Type B pancreatic cell (in vitro differentiated cells): ENCODE measurements around the gene TECR. TPM values are rescaled to one million over a fixed set of nuclear protein-coding genes. Genes with fewer than 3 reads are reported as not detected.

Experiments
- DNase-seq: peaks from one replicate; pipeline ENCODE4 v3.0.0; 2021; ENCODE audit warnings: mixed read lengths; ENCODE audit not compliant: unreplicated experiment; ENCODE audit errors: extremely low spot score
- H3K27ac Mint-ChIP-seq: 2 replicates; pipeline ENCODE4 v1.8.0; 2021; ENCODE audit warnings: mild to moderate bottlenecking, mixed read lengths
- H3K27me3 Mint-ChIP-seq: 2 replicates; pipeline ENCODE4 v1.8.0; 2021; ENCODE audit warnings: mixed read lengths
- H3K36me3 Mint-ChIP-seq: 2 replicates; pipeline ENCODE4 v1.8.0; 2021; ENCODE audit warnings: mixed read lengths
- H3K4me1 Mint-ChIP-seq: one replicate; pipeline ENCODE4 v1.8.0; 2021; ENCODE audit warnings: mixed read lengths; ENCODE audit not compliant: unreplicated experiment
- H3K4me3 Mint-ChIP-seq: 2 replicates; pipeline ENCODE4 v1.8.0; 2021; ENCODE audit warnings: mild to moderate bottlenecking, mixed read lengths
- H3K9me3 Mint-ChIP-seq: 2 replicates; pipeline ENCODE4 v1.8.0; 2021; ENCODE audit warnings: mixed read lengths
- CTCF ChIP-seq: fragments of 200-600 bp; sonication (generic); conservative IDR thresholded peaks from 2 replicates; pipeline ENCODE4 v1.5.0; 2021; ENCODE audit warnings: antibody characterized with exemption, mild to moderate bottlenecking
- total RNA-seq: library from RNA; stranded (reverse); gene quantifications from 2 replicates; pipeline ENCODE4 v1.2.1, GENCODE V29; 2021; ENCODE audit warnings: low replicate concordance

Gene TECR
- total RNA-seq, 1 donor from 2014 or later = 171 TPM

- no peak for DNase-seq
- no peaks in the 10 kb centered on the region for H3K9me3 Mint-ChIP-seq
- H3K27me3 Mint-ChIP-seq = no peaks in the 10 kb centered on the region
- H3K27ac Mint-ChIP-seq = no peak overlapping the region
- no peak overlapping the region for H3K4me3 Mint-ChIP-seq
- H3K36me3 Mint-ChIP-seq = no peaks in the 10 kb centered on the region
- no peak for TF ChIP-seq CTCF
- peaks cover 19% of the 10 kb centered on the region for H3K4me1 Mint-ChIP-seq
Measured at GRCh38 chr19:14558370-14559066, 29.1 kb downstream of the TECR start.

- no peak overlapping the region for H3K27ac Mint-ChIP-seq
- no peak overlapping the region for H3K4me3 Mint-ChIP-seq
- no peaks in the 10 kb centered on the region for H3K9me3 Mint-ChIP-seq
- peaks cover 3% of the 10 kb centered on the region for H3K36me3 Mint-ChIP-seq
- no peak for TF ChIP-seq CTCF
- H3K27me3 Mint-ChIP-seq = no peaks in the 10 kb centered on the region
- H3K4me1 Mint-ChIP-seq = peaks cover 15% of the 10 kb centered on the region
- no peak for DNase-seq
Measured at GRCh38 chr19:14559916-14560775, 30.8 kb downstream of the TECR start.

GRCh38 chr19:14560776-14561108 lies 31.3 kb downstream of the TECR start:
- Mint-ChIP-seq H3K4me1 (peaks cover 14% of the 10 kb centered on the region), H3K27ac (no peak overlapping the region), H3K27me3 (no peaks in the 10 kb centered on the region), H3K9me3 (no peaks in the 10 kb centered on the region), H3K4me3 (no peak overlapping the region), H3K36me3 (peaks cover 3% of the 10 kb centered on the region)
- no peak for DNase-seq
- TF ChIP-seq CTCF = no peak

- Mint-ChIP-seq H3K9me3 (no peaks in the 10 kb centered on the region), H3K27me3 (no peaks in the 10 kb centered on the region), H3K36me3 (peaks cover 3% of the 10 kb centered on the region), H3K4me3 (no peak overlapping the region), H3K27ac (no peak overlapping the region), H3K4me1 (peaks cover 9% of the 10 kb centered on the region)
- DNase-seq = no peak
- TF ChIP-seq CTCF = no peak
Measured at GRCh38 chr19:14561249-14561648, 31.9 kb downstream of the TECR start.

- H3K36me3 Mint-ChIP-seq = peaks cover 3% of the 10 kb centered on the region
- no peak overlapping the region for H3K27ac Mint-ChIP-seq
- DNase-seq = no peak
- no peak for TF ChIP-seq CTCF
- H3K27me3 Mint-ChIP-seq = no peaks in the 10 kb centered on the region
- peaks cover 4% of the 10 kb centered on the region for H3K4me1 Mint-ChIP-seq
- H3K9me3 Mint-ChIP-seq = no peaks in the 10 kb centered on the region
- no peak overlapping the region for H3K4me3 Mint-ChIP-seq
Measured at GRCh38 chr19:14561847-14562351, 32.5 kb downstream of the TECR start.
